Psoas muscle (tissue), 8 donors: ENCODE data around the gene ANKRD37. TPM values are rescaled to one million over a fixed set of nuclear protein-coding genes. Genes with fewer than 3 reads are reported as not detected.
"Not testable (repeated sequence)": the region's sequence is repeated elsewhere in the genome, so short reads cannot be mapped to it uniquely, and the experiment has no call there.

Experiments
- ATAC-seq, 4 donors: fragments of 200-7000 bp; cut with Tn5 transposase; one replicate each; pipeline ENCODE4 v1.9.1; 2020; ENCODE audit warnings: moderate library complexity in 3 of 4, mild to moderate bottlenecking in 2 of 4
- DNase-seq, 2 donors: peaks; one replicate each; pipeline ENCODE4 v3.0.0-alpha.2; 2020
- H3K27ac ChIP-seq: fragments of 200-600 bp; one replicate; pipeline ENCODE4 v1.8.0; 2022
- H3K27me3 ChIP-seq, 3 donors: fragments of 200-600 bp in 1 of 3; one replicate each; pipeline versions ENCODE4 v1.6.1 to v1.8.0; 2013 to 2022; ENCODE audit warnings: low read length in 2 of 3, mild to moderate bottlenecking in 2 of 3, moderate library complexity in 1 of 3; ENCODE audit not compliant: insufficient read depth in 3 of 3
- H3K36me3 ChIP-seq, 2 donors: fragments of 200-600 bp in 1 of 2; one replicate each; pipeline versions ENCODE4 v1.6.1 to v1.8.0; 2013 to 2022; ENCODE audit warnings: low read depth in 1 of 2, mild to moderate bottlenecking in 1 of 2, moderate library complexity in 1 of 2; ENCODE audit not compliant: insufficient read depth in 1 of 2
- H3K4me1 ChIP-seq: fragments of 200-600 bp; one replicate; pipeline ENCODE4 v1.8.0; 2022
- H3K4me3 ChIP-seq: fragments of 200-600 bp; one replicate; pipeline ENCODE4 v1.8.0; 2022; ENCODE audit warnings: mild to moderate bottlenecking
- H3K9me3 ChIP-seq: fragments of 200-600 bp; one replicate; pipeline ENCODE4 v1.8.0; 2022
- CTCF ChIP-seq: fragments of 200-600 bp; IDR thresholded peaks from one replicate; pipeline ENCODE4 v1.8.0; 2022; ENCODE audit warnings: antibody characterized with exemption
- WGBS, 3 donors: extraction: QIAGEN DNeasy Blood & Tissue Kit; methylation state at CpG; one replicate each; pipeline versions ENCODE4 v1.1.6 to v1.1.7; 2013; 5-methylcytosine and 5-hydroxymethylcytosine counted together
- intact Hi-C, 2 donors: fragments of 100-400 bp; cut with DNase I; formaldehyde crosslinking; loops; one replicate each; pipeline versions ENCODE4 v1.11.0 to v1.14.2; 2022
- polyA plus RNA-seq, 3 donors: library from polyadenylated mRNA; stranded (reverse); fragments of 200-250 nt; gene quantifications; one replicate each; pipeline ENCODE4 v1.2.3, GENCODE V29; 2013
- total RNA-seq, 4 donors: library from RNA; stranded (reverse); fragmentation: NEBNext Ultra II Directional in 2 of 4; extraction: Animal tissue kit (Norgen Biotek cat#: 25700) in 2 of 4; gene quantifications; one replicate each; pipeline versions ENCODE4 v1.2.1 to v1.2.4, GENCODE V29; 2021 to 2023
- donor health status: healthy with polysubstance abuse.
- donor health status: DM: no; HTN: no; CAD: no; lungs with moderate emphysema.
- donor health status: Bipolar disorder and iron deficiency.
- donor health status: healthy.
- donor health status: DM: yes; HTN: yes; CAD: no.
- donor health status: DM: no; HTN: no; CAD: no.
- donor health status: DM: no; HTN: no; CAD: no.
- donor health status: DM: yes; HTN: yes; CAD: no.

The ANKRD37 gene
- total and polyA plus RNA-seq, 7 donors: 6.9 to 31.2 (median 20.0) TPM

DNA sequence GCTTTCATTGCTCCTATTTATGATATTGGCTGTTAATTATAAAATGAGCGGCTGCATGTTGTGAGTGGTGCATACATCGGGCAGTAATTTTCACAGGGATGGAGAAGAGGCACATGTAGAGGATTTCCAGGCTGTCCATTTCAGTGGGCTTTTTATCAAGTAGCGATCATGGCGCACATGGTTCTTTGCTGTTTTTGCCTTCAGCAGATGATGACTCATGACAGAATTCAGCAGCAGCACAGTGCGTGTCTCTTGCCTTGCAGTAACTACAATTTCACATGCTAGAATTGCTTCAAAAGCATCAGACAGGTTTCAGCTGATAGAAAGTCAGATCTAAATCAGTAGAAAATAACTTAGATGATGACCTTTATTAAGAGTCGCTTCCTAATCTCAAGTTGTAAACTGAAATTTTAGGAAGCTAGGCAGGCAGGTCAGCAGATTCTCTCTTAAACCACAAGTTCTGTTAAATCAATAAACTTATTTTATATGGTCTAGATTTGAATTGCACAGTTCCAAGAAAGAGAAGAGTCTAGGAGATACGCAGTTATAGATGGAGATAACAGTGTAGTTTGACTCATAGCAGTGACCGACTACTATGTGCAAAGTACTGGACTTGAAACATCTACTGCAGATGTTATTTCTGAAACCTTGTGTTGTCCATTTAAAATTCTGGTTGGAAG lies 36.7 kb upstream of the ANKRD37 start:
- peaks cover 6 to 51% of the 10 kb centered on the region in 2 donors for H3K36me3 ChIP-seq
- DNase-seq: no peak
- no peaks in the 10 kb centered on the region for H3K9me3 ChIP-seq
- no peaks in the 10 kb centered on the region for H3K4me1 ChIP-seq
- intact Hi-C loops: no loop called here
- TF ChIP-seq CTCF: no peak
- no peak overlapping the region for H3K27ac ChIP-seq
- ATAC-seq: no peak
- no peak overlapping the region for H3K4me3 ChIP-seq
- no peaks in the 10 kb centered on the region for H3K27me3 ChIP-seq
- WGBS, 3 donors: 97 to 99% (median 98%) methylated on average over 8 of the region's 8 CpGs

DNA sequence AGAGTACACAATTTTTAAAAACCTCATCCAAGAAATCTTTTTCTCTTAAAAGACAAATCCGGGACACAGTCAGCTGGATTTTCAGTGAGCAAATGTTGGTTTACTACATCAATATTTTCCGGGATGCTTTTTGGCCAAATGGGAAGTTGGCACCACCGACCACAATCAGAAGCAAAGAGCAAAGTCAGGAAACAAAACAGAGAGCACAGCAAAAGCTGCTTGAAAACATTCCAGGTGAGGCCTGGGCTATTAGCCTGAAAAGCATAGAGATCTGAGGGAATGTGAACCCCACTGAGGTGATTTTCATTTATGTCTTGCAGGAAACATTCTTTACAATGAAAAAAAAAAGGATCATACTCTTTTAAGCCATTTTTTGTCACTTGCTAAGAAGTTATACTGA lies 34.8 kb upstream of the ANKRD37 start:
- DNase-seq (no peak), ATAC-seq (no peak)
- intact Hi-C loops: no loop called here
- Histone ChIP-seq H3K9me3 (no peaks in the 10 kb centered on the region), H3K27ac (no peak overlapping the region), H3K36me3 (peaks cover 6 to 49% of the 10 kb centered on the region in 2 donors), H3K4me3 (no peak overlapping the region), H3K4me1 (no peaks in the 10 kb centered on the region), H3K27me3 (no peaks in the 10 kb centered on the region)
- TF ChIP-seq CTCF: no peak
- 57 to 78% (median 58%) methylated on average over 3 of the region's 3 CpGs for WGBS, 3 donors

DNA sequence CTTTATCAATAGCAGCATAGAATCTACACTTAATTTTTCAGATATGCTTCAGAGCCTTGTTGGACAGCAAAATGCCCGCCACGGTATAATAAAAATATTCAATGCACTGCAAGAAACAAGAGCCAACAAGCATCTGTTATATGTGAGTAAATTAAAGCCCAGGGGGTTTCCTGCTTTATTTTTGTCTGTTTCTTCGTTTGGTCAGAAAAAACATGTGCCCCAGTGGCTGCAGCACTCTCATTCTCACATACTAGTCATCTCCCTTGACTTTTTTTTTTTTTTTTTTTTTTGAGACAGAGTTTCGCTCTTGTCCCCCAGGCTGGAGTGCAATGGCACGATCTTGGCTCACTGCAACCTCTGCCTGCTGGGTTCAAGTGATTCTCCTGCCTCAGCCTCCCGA lies 34.1 kb upstream of the ANKRD37 start:
- H3K4me3 ChIP-seq, H3K27me3 ChIP-seq, intact Hi-C loops, H3K27ac ChIP-seq, H3K4me1 ChIP-seq, ATAC-seq, DNase-seq, H3K9me3 ChIP-seq: not testable (repeated sequence)
- H3K36me3 ChIP-seq: peaks cover 6 to 46% of the 10 kb centered on the region in 2 donors
- 68 to 70% (median 69%) methylated on average over 6 of the region's 6 CpGs for WGBS, 3 donors

DNA sequence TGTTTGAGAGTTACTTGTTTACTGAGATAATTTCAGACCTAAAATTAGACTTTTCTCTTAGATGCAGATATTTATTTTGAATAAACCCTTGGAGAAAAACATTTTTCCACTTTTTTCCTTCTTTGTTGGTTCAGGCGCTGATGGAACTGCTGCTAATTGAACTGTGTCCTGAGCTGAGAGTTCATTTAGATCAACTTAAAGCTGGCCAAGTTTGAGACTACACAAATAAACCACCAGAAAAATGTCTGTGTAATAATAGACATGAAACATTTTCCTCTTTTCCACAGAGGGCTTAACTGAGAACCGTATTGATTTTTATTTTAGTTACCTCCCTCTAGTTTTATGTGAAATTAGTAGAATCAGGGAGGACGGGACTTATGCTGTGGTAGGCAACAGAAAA lies 33.4 kb upstream of the ANKRD37 start:
- TF ChIP-seq CTCF: no peak
- H3K27ac ChIP-seq: no peak overlapping the region
- DNase-seq (no peak), ATAC-seq (no peak)
- H3K36me3 ChIP-seq: peaks cover 3 to 42% of the 10 kb centered on the region in 2 donors
- WGBS, 3 donors: 74 to 81% (median 75%) methylated on average over 3 of the region's 3 CpGs
- intact Hi-C loops: no loop called here
- no peak overlapping the region for H3K4me3 ChIP-seq
- no peaks in the 10 kb centered on the region for H3K9me3 ChIP-seq
- no peaks in the 10 kb centered on the region for H3K4me1 ChIP-seq
- H3K27me3 ChIP-seq: no peaks in the 10 kb centered on the region

- ATAC-seq (no peak), DNase-seq (no peak)
- 87 to 89% (median 88%) methylated on average over 5 of the region's 5 CpGs for WGBS, 3 donors
Observed at GRCh38 chr4:185364886-185365285, 31.8 kb upstream of the ANKRD37 start.

More at GRCh38 chr4:185364886-185365285, 31.8 kb upstream of the ANKRD37 start:
- no peaks in the 10 kb centered on the region for H3K4me1 ChIP-seq
- no peak for TF ChIP-seq CTCF
- no peaks in the 10 kb centered on the region for H3K27me3 ChIP-seq
- no peak overlapping the region for H3K27ac ChIP-seq
- H3K36me3 ChIP-seq: peaks cover 0 to 34% of the 10 kb centered on the region in 2 donors
- no peaks in the 10 kb centered on the region for H3K9me3 ChIP-seq
- no peak overlapping the region for H3K4me3 ChIP-seq
- intact Hi-C loops: no loop called here
